NCI-H2171 treated with DMSO at 0.1 percent for 48 hours (cell line): ENCODE measurements around the gene PRMT2.

Source experiments
- DNase-seq: peaks from one replicate; lab custom pipeline; 2025; lab: John Stamatoyannopoulos, UW

PRMT2 gene

DNA sequence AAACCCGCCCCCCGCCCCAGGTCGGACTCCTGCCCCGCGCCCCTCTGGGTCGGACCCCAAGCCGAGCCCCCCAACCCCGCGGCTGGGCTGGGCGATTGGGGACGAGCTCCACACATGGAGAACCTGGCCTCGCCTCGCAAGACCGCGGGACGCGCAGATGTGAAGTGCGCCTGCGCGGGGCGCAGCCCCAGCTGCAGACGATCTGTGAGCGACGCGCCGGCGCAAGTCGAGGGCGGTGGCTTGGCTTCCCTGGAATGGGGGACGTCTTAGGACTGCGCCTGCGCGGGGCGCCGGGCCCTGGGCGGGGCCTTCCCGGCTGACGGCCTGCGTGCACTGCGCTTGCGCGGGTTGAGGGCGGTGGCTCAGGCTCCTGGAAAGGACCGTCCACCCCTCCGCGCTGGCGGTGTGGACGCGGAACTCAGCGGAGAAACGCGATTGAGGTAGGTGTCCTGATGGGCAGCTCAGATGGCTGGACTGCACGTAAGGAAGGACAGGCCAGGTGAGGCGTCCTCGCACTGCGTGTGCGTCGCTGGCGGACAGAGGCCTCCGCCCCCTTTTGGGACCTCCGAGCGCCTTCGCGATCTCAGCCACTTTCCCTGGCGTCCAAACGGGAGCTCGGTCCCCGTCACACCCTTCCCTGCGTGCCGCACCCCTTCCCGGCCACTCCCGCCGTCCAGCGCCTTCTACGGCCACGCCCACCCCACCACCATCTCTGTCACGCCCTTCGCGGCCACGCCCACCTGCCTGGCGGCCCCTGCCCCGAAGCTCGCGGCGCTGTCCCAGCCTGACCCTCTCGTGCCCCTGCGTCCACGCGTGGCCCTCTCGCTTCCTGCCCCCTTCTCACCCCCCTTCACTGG, at the start of gene PRMT2:
PRMT2 (plus strand) TSS at position 351 of the 857 bp plus-strand sequence. CDS start 1,278 bp downstream, outside the sequence.
- peak; percentile 95 for DNase-seq

DNA sequence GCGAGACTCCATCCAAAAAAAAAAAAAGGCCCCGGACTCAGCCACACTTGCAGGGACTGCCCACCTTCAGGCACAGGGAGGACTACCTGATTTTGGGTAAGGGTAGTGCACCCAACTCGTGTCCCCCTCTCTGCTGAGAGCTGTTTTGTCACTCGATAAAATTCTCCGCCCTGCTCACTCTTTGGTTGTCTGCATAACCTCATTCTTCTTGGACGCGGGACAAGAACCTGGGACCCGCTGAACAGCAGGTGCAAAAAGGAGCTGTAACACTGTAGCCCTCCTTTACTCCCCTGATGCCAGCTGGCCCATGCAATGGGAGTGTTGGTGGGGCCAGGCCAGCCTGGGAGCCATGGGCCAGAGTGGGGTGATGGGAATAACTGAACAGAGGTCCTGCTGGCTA, 41.2 kb upstream of the PRMT2 start:
- peak; percentile 11 for DNase-seq

DNA sequence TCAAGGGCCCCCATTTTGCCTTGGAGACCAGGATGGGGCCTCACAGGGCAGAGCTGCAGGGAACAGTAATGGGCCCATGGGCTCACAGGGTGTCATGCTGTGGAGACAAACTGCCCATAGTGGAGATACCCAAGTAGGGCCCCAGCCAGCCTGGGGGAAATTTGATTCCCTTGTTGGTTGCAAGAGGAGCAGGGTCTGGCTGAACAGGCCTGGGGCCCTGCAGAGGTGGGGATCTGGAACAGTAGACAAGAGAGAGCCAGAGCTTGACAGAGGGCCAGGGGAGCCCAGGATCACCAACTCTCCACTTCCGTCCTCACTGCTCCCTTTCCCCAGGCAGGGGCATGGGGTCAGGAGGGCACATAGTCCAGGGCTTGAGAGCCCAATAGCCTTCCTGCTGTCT, 39.3 kb upstream of the PRMT2 start:
- no peak for DNase-seq

DNA sequence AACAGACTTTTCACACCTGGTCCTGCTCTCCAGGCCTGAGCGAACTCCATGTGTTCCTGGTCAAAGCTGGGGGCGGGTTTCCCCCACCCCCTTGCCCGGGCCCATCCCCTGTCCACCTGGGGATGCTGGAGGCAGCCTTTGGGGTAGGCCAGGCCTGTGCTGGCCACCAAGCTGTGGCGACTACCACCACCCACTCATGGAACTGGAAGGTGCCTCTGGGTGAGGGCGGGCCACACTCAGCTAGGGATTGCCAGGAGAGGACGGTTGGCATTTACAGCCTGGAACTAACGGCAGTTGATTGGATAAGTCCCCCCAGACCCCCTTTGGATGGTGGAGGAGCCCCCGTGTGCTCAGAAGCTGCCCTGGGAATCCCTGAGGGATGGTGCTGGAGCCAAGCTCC, 38.4 kb upstream of the PRMT2 start:
- no peak for DNase-seq

DNA sequence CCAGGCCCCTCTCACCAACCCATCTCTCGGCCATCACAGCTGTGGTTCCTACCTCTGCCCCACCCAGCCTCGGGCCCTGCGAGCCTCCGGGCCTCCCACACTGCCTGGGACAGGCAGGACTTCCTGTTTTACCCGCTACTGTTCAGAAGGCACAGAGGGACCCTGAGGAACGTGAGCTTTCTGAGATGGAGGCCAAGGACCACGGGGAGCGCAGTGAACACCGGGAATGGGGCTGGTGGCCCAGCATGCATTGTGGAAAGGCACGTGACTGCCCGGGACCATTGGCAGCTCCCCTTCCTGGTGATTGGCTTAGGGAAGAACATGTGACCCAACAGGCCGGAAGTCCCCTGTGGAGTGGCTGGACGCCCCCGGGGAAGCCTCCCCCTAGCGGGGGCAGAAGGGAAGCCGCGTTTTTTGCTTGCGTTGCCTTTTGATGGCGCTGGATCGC, 37.6 kb upstream of the PRMT2 start:
- DNase-seq: no peak

DNA sequence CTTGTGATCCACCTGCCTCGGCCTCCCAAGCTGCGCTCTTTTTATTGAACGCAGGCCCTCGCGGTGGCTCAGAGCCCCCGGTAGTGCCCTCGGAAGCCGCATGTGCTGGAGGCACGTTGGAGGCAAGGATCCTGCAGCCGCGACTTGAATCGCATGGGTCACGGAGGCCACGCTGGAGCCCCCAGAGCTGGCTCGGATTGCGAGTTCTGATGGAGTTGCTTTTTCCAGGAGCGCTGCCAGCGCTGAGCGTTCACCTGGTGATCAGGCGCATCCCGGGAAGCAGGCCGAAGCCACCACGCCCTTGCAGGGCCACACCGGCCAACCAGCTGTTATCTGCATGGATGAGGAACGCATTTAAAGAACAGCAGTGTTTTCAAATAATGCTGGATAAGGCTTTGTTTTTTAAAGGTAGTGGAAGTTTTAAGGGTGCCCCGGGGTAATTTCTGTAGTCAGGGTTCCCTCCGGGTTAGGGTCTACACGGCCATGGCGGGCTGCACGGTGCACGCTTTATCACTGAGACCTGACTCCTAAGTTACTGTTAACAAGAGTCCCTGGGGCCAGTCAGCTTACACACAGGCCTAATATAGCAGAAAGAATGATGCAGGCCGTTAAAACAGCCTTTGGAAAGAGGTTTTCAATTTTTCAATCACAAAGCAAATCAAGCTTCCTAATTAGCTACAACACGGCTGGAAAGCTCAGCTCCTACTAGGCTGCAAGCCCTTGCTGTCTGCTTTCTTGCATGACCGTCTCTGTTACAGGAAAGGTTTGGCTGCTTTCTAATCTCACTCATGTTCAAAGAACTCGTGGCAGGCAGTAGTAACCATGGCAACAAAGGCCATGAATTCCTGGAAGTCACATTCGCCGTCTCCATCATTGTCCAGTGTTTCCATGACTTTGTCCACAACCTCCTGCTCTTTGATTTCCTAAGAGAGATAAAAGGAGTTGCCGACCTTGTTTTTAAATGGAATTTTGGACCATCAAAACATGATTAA, 36.6 kb upstream of the PRMT2 start:
- DNase-seq: no peak

DNA sequence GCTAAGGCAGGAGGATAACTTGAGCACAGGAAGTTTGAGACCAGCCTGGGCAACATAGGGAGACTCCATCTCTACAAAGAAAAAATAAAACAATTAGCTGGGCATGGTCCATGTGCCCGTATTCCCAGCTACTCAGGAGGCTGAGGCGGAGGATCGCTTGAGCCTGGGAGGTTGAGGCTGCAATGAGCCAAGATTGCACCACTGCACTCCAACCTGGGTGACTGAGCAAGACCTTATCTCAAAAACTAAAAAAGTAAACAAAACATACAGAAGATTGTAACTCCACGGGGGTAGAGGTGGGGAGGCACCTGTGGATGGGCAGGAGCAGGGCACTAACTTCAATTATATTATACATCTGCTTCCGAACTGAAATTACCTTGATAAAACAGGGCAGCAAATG, 35.2 kb upstream of the PRMT2 start:
- no peak for DNase-seq

DNA sequence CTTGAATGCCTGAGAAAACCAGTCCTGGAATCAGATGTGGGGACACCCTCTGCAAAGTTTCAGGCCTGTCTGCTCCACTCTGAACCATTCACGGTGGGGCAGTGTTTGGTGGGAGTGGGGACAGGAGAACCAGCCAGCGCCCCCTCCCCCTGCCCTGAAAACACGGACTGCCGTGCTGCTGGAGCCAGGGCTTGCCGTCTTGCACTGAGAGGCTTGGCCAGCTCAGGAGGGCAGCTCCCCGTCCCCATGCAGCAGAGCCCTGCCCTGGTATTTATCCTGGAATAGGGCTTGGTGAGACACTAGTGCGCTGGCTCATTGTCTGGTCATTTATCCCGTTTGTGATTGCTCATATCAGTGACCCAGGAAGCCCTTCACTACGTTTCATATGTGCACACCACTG, 34.5 kb upstream of the PRMT2 start:
- DNase-seq: no peak

DNA sequence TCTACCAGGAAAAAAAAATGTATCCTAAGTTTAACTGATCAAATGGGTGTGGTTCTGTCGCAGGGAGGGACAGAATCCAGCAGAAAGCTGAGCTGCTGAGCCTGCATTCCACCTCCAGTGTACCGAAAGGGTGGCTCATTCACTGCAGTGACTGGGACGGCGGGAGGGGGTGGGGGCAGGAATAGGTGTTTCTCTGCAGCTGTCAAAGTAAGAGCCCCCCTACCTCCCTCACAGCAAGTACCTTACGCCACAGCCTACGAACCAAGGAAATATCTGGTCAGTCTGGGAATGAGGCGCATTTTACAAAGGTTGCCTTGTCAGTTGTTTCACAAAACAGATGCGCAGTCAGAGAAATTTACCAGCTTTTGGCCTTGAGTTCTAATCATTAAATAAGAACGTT, 32.2 kb upstream of the PRMT2 start:
- no peak for DNase-seq

DNA sequence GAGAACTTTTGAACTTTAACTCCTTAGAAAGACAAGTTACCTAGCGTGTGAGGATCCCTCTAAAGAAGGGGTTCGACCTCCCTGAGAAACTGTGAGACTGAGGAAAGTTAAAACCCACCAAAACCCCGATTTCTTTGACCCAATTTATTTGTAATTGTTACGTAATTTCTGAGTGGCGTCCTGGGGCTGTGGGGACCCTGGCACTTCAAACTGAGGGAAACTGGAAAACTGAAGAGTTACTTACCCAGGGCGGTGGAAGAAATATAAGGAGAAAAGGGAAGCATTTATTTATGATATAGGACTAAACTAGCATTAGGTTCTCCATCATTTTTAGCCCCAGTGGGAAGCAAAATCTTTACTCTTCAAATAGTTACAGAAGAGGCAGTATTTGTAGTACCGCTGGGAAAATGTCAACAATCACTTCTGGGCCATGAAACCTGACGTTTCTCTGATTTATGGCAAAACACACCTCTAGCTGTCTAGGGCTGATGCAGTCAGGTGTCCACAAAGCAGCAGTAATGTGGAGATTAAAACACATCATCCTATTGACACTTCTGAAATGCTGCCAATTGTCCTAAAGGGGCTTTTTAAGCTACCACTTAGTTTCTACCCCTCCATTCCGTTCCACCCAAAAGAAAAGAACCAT, 31.0 kb upstream of the PRMT2 start:
- DNase-seq: no peak

DNA sequence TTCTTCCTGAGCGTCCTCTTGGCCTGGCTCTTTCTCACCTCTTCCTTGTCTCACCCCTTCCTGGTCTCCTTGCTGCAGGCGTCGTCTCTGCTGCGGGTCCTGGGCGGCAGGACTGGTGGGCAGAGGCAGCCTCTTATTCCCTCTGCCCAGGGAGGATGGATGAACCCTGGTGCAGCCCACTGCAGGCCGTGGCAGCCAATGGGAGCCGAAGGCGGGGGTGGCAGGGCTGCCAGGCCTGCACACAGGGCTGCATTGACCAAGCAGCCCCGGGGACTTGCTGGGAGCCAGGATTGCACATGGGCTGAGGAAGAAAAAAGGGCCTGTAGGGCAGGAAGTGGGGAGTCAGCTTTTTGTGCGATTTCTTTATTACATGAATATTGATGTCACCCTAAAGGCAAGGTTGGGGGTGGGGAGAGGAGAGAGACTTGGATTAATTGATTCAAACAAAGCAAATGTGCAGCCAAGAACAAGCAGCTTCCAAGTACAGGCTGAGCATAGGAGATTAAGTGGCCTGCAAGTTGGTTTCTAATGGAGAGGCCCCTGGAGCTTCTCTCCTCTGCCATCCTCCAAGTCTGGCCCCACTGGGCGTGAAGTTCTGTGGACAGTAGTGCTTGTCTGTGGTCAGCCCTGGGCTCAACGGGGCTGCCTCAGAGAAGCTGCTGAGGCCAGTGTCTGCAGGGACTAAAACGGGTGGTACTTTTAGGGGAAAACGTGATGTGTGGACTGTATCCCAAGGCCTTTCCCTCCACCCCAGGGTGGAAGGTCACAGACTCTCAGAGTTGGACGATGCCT, 30.3 kb upstream of the PRMT2 start, which contains the start of gene S100B:
S100B (minus strand) TSS at position 108 of the 792 bp plus-strand sequence. CDS start 2,667 bp downstream, outside the sequence.
- no peak for DNase-seq

DNA sequence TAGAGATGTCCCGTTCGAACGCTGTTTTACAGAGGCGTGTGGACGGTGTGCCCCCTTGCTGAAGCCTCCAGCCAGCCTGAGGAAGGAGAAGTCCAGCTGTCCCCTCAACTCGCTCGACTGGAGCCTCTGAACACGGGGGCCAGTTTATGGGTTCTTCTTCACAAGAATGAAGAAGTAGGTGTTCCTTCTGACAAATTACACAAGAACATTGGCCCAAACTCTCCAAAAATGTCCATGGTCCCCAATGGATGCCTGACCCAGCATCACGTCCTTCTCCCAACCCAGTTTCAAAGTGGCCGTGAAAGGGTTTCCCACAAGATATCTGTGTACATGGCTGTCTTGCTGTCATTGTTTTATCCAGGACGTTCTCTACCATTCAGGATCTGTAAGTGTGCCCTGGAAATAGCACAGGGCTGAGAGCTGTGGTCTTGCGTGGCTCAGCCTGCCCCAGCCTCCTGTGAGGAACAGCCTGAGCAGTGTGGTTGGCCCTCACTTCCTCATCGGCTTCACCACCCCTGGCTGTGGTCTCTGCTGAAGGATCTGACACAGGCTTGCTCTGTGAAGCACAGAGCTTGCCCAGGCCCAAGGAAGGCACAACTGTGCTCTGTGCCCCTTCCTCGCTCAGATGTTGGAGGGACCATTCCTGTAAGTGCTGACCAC, 29.6 kb upstream of the PRMT2 start:
- no peak for DNase-seq

DNA sequence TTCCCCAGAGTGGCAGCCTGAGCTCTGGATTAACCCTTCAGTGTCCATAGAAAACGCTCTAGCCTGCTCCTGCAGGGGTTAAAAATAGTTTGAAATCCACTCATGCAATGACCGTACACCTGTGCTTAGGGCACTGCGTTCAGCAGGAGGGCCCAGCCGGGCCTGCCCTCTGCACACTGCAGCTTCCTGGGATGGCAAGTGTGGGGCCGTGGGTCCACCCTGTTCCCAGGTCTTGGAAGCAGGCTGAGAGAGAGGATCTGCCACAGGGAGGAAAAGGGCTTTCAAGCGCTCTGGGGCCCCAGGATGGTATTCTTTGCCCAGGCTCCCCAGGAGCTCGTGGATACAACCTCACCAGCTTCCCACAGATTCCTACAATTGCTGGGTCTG, 29.1 kb upstream of the PRMT2 start:
- DNase-seq: no peak

DNA sequence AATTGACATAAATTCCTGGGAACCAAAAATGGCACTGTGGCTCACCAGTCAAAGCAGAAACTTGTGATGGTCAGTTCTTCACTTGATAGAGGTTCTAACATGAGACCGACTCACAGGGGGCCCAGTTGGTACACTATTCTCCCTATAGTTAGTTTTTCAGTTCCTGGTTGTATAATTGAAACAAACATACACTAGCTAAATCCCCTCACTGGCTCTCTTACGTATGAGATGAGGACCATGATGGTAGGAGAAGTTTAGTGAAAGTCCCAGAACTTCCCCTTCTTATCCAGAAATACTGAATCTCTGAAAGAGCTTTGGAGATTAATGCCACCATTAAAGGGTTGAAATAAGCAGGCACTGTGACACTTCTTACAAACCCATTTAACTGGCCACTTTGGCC, 27.8 kb upstream of the PRMT2 start:
- DNase-seq: no peak

DNA sequence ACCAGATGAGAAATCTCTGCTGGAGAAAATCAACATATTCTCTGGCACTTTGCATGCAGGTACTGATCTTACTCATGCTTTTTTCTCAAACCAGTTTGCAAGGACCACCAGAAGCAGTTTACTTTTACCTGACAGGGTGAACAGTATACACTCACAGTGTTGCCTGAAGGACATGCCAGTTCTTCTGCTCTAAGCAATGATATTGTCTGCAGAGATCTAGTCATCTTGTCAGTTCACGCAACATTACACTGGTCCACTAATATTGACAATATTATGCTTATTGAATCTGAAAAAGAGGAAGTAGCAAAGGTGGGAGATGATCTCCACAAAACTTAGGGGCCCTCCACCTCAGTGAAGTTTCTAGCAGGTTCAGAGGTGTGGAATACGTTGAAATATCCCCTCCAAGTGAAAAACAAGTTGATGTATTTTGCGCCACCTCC, 26.8 kb upstream of the PRMT2 start:
- no peak for DNase-seq

DNA sequence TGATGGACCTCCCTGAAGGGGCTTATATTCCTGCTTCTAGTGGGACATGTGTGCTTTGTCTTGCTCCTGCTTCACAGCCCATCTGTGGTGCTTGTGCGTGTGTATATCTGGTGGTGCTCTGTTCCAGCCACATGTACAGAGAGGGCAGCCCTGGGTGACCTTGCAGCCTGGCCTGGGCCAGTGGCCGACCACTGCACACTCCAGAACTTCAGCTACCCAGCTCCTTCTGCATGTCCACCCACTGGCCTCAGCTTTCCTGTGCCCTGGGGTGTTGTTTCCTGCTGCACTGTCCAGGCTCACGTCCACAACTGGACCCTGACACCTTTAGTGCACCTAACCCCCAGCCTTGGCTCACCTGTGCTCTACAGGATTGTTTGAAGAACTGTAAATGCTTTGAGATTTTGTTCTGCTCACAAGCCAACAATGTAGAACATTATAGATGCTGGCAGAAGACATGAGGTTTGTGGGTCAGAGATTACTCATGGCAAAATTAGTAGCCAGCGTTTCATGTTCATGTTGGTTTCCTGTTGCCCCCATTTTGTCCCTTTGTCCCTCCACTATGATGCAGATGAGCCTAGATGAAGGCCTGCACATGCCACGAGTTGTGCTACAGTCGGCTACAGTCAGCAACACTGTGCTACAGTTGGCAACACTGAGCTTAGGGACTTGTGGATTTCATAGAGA, 25.3 kb upstream of the PRMT2 start:
- DNase-seq: no peak

DNA sequence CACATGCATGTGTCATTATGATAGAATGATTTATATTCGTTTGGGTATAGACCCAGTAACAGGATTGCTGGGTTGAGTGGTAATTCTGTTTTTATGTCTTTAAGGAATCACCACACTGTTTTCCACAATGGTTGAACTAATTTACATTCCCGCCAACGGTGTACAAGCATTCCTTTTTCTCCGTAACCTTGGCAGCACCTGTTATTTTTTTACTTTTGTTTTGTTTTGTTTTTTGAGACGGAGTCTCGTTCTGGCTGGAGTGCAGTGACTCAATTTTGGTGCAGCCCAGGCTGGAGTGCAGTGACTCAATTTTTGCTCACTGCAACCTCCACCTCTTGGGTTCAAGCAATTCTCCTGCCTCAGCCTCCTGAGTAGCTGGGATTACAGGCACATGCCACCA, 22.1 kb upstream of the PRMT2 start:
- DNase-seq: no peak

DNA sequence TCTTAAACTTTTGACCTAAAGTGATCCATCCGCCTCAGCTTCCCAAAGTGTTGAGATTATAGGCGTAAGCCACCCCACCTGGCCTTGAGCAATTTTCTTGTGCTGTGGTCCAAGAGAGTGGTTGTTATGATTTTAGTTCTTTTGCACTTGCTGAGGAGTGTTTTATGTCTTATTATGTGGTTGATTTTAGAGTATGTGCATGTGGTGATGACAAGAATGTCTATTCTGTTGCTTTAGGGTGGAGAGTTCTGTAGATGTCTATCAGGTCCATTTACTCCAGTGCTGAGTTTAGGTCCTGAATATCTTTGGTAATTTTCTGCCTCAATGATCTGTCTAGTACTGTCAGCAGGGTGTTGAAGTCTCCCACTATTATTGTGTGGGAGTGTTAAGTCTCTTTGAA, 19.4 kb upstream of the PRMT2 start:
- no peak for DNase-seq

DNA sequence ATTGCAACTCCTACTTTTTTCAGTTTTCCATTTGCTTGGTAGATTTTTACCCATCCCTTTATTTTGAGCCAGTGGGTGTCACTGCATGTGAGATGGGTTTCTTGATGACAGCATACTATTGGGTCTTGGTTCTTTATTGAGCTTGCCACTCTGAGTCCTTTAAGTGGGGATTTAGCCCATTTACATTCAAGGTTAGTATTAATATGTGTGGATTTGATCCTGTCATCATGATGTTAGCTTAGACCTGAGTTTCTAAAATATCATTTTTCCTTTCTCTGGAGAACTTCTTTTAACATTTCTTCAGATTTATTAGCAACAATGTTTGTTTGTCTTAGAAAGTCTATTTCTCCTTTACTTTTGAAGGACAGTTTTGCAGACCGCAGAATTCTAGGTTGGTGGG, 18.8 kb upstream of the PRMT2 start:
- no peak for DNase-seq
